Measurements from ENCODE around the gene TJP1.

DNA sequence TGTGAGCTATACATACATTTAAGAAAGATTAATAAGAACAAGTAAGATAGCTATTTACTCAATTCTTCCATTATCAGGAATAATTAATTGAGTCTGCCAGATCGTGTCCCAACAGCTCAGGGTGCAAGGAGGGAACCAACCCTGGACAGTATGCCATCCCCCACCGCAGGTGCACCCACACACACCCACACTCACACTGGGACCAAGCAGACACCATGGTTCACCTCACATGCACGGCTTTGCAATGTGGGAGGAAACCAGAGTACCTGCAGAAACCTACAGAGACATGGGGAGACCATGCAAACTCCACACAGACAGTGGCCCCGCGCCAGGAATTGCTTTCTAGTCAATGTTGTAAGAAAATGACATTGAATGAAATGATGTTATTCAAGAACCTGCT lies 20.0 kb upstream of the TJP1 start:
- TF ChIP-seq, protein P1, sequence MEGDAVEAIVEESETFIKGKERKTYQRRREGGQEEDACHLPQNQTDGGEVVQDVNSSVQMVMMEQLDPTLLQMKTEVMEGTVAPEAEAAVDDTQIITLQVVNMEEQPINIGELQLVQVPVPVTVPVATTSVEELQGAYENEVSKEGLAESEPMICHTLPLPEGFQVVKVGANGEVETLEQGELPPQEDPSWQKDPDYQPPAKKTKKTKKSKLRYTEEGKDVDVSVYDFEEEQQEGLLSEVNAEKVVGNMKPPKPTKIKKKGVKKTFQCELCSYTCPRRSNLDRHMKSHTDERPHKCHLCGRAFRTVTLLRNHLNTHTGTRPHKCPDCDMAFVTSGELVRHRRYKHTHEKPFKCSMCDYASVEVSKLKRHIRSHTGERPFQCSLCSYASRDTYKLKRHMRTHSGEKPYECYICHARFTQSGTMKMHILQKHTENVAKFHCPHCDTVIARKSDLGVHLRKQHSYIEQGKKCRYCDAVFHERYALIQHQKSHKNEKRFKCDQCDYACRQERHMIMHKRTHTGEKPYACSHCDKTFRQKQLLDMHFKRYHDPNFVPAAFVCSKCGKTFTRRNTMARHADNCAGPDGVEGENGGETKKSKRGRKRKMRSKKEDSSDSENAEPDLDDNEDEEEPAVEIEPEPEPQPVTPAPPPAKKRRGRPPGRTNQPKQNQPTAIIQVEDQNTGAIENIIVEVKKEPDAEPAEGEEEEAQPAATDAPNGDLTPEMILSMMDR (IDR thresholded peaks at IDR 0.05; ENCODE audit: poor library complexity): no peak
- no peak for TF ChIP-seq EZH2 (IDR thresholded peaks at IDR 0.05; ENCODE audit: borderline replicate concordance)
